ENCODE data around the gene C17orf58. TPM values are rescaled to one million over a fixed set of nuclear protein-coding genes. Genes with fewer than 3 reads are reported as not detected.

Gene C17orf58
- total RNA-seq, 5 donors from 2014 or later (not counting 1 experiment from before 2014, with no cell fraction given) = 0.47 to 1.9 (median 0.58) TPM

- no peak overlapping the region for H3K27ac ChIP-seq (ENCODE audit: low read length)
- CTCF ChIA-PET = interaction anchor here in 1 of 2 donors (0.6 kb wide), 1 partner anchor 737 kb away, joined by 9 read pairs; no protein-coding TSS in a partner anchor
- WGBS (ENCODE audit: insufficient coverage) = no CpG with 5 or more reads among the region's 9 CpGs
Measured at GRCh38 chr17:67994817-67995569, 1.3 kb downstream of the C17orf58 start.

GRCh38 chr17:67993998-67994361 is 2.3 kb downstream of the C17orf58 start:
- POLR2A ChIA-PET = no interaction called here

More at GRCh38 chr17:67994817-67995569, 1.3 kb downstream of the C17orf58 start:
- H3K9me3 Mint-ChIP-seq = no peaks in the 10 kb centered on the region
- no peaks in the 10 kb centered on the region for H3K36me3 Mint-ChIP-seq
- Histone ChIP-seq H3K4me1 (ENCODE audit: control insufficient read depth in 1 of 2, extremely low read depth in 1 of 2, insufficient read depth in 2 of 2, low read length in 2 of 2) (peaks cover 11 to 34% of the 10 kb centered on the region in 2 experiments), H3K4me3 (ENCODE audit: control insufficient read depth in 1 of 2, extremely low read depth in 1 of 2, low read length in 1 of 2) (peak overlapping the region; percentile 50 to 85), H3K9me3 (no peaks in the 10 kb centered on the region), H3K27me3 (replicated peaks in 1 of 2; ENCODE audit: control insufficient read depth in 2 of 2, extremely low read depth in 1 of 2, insufficient read depth in 2 of 2, low read length in 1 of 2) (peaks cover 5 to 23% of the 10 kb centered on the region in 2 experiments), H3K36me3 (ENCODE audit: control insufficient read depth in 2 of 2, extremely low read depth in 1 of 2, insufficient read depth in 1 of 2, low read length in 1 of 2) (no peaks in the 10 kb centered on the region)
- H3K27me3 Mint-ChIP-seq = peaks cover 17 to 19% of the 10 kb centered on the region in 2 donors
- H3K4me3 Mint-ChIP-seq = peak overlapping the region; percentile 78 to 95 (median 80)
- peaks cover 25 to 35% (median 33%) of the 10 kb centered on the region in 3 donors for H3K4me1 Mint-ChIP-seq
- ATAC-seq (replicated peaks in 1 of 4) = no peak
- POLR2A ChIA-PET = no interaction called here
- no peak overlapping the region for H3K27ac Mint-ChIP-seq
- DNase-seq = no peak

GRCh38 chr17:67993153-67993997 is 2.9 kb downstream of the C17orf58 start:
- CTCF ChIA-PET = no interaction called here

More at GRCh38 chr17:67993998-67994361, 2.3 kb downstream of the C17orf58 start:
- Histone ChIP-seq H3K4me1 (ENCODE audit: control insufficient read depth in 1 of 2, extremely low read depth in 1 of 2, insufficient read depth in 2 of 2, low read length in 2 of 2) (peaks cover 11 to 34% of the 10 kb centered on the region in 2 experiments), H3K4me3 (ENCODE audit: control insufficient read depth in 1 of 2, extremely low read depth in 1 of 2, low read length in 1 of 2) (peak overlapping the region; percentile 38 to 60), H3K9me3 (no peaks in the 10 kb centered on the region), H3K27me3 (replicated peaks in 1 of 2; ENCODE audit: control insufficient read depth in 2 of 2, extremely low read depth in 1 of 2, insufficient read depth in 2 of 2, low read length in 1 of 2) (peaks cover 5 to 23% of the 10 kb centered on the region in 2 experiments), H3K27ac (ENCODE audit: low read length) (peak overlapping the region; percentile 29), H3K36me3 (ENCODE audit: control insufficient read depth in 2 of 2, extremely low read depth in 1 of 2, insufficient read depth in 1 of 2, low read length in 1 of 2) (no peaks in the 10 kb centered on the region)
- peaks cover 17 to 19% of the 10 kb centered on the region in 2 donors for H3K27me3 Mint-ChIP-seq
- peak overlapping the region; percentile 78 to 95 (median 80) for H3K4me3 Mint-ChIP-seq
- 6% methylated on average over 9 of the region's 21 CpGs for WGBS (ENCODE audit: insufficient coverage)
- DNase-seq (peak in 3 of 35 experiments; percentile 5 to 12 (median 8)), ATAC-seq (replicated peaks in 1 of 4) (no peak)
- H3K36me3 Mint-ChIP-seq = no peaks in the 10 kb centered on the region
- peaks cover 25 to 35% (median 33%) of the 10 kb centered on the region in 3 donors for H3K4me1 Mint-ChIP-seq
- H3K9me3 Mint-ChIP-seq = no peaks in the 10 kb centered on the region
- CTCF ChIA-PET = no interaction called here
- peak overlapping the region; percentile 55 to 76 for H3K27ac Mint-ChIP-seq

GRCh38 chr17:67992548-67993152 is 3.6 kb downstream of the C17orf58 start:
- Histone ChIP-seq H3K4me1 (ENCODE audit: control insufficient read depth in 1 of 2, extremely low read depth in 1 of 2, insufficient read depth in 2 of 2, low read length in 2 of 2) (peaks cover 11 to 34% of the 10 kb centered on the region in 2 experiments), H3K9me3 (no peaks in the 10 kb centered on the region), H3K36me3 (ENCODE audit: control insufficient read depth in 2 of 2, extremely low read depth in 1 of 2, insufficient read depth in 1 of 2, low read length in 1 of 2) (no peaks in the 10 kb centered on the region), H3K4me3 (ENCODE audit: control insufficient read depth in 1 of 2, extremely low read depth in 1 of 2, low read length in 1 of 2) (peak overlapping the region; percentile 8 to 61), H3K27me3 (replicated peaks in 1 of 2; ENCODE audit: control insufficient read depth in 2 of 2, extremely low read depth in 1 of 2, insufficient read depth in 2 of 2, low read length in 1 of 2) (peaks cover 5 to 23% of the 10 kb centered on the region in 2 experiments), H3K27ac (ENCODE audit: low read length) (no peak overlapping the region)
- Mint-ChIP-seq H3K9me3 (no peaks in the 10 kb centered on the region), H3K27me3 (peaks cover 15 to 17% of the 10 kb centered on the region in 2 donors), H3K4me1 (peaks cover 25 to 35% (median 33%) of the 10 kb centered on the region in 3 donors), H3K27ac (peak overlapping the region; percentile 72 to 84), H3K36me3 (no peaks in the 10 kb centered on the region), H3K4me3 (peak overlapping the region; percentile 91 to 94 (median 94))
- ATAC-seq (replicated peaks in 1 of 4) = peak in 1 of 4 experiments; percentile 8
- DNase-seq = peak in 1 of 35 experiments; percentile 40
- CTCF ChIA-PET = interaction anchor here in 1 of 2 donors (0.7 kb wide), 1 partner anchor 63 kb away, joined by 4 read pairs; no protein-coding TSS in a partner anchor
- 13% methylated on average over 16 of the region's 18 CpGs for WGBS (ENCODE audit: insufficient coverage)
- POLR2A ChIA-PET = no interaction called here

More at GRCh38 chr17:67993153-67993997, 2.9 kb downstream of the C17orf58 start:
- Mint-ChIP-seq H3K36me3 (no peaks in the 10 kb centered on the region), H3K9me3 (no peaks in the 10 kb centered on the region), H3K4me3 (peak overlapping the region; percentile 91 to 95 (median 94)), H3K27me3 (peaks cover 16 to 17% of the 10 kb centered on the region in 2 donors), H3K27ac (peak overlapping the region; percentile 72 to 84), H3K4me1 (peaks cover 25 to 35% (median 33%) of the 10 kb centered on the region in 3 donors)
- DNase-seq (peak; percentile 20 to 84 (median 56)), ATAC-seq (replicated peaks in 1 of 4) (peak; percentile 70 to 81 (median 79))
- Histone ChIP-seq H3K27me3 (replicated peaks in 1 of 2; ENCODE audit: control insufficient read depth in 2 of 2, extremely low read depth in 1 of 2, insufficient read depth in 2 of 2, low read length in 1 of 2) (peaks cover 5 to 23% of the 10 kb centered on the region in 2 experiments), H3K9me3 (no peaks in the 10 kb centered on the region), H3K27ac (ENCODE audit: low read length) (peak overlapping the region; percentile 29), H3K36me3 (ENCODE audit: control insufficient read depth in 2 of 2, extremely low read depth in 1 of 2, insufficient read depth in 1 of 2, low read length in 1 of 2) (no peaks in the 10 kb centered on the region), H3K4me3 (ENCODE audit: control insufficient read depth in 1 of 2, extremely low read depth in 1 of 2, low read length in 1 of 2) (peak overlapping the region; percentile 38 to 61), H3K4me1 (ENCODE audit: control insufficient read depth in 1 of 2, extremely low read depth in 1 of 2, insufficient read depth in 2 of 2, low read length in 2 of 2) (peaks cover 11 to 34% of the 10 kb centered on the region in 2 experiments)
- under 1% methylated on average over 144 of the region's 144 CpGs for WGBS (ENCODE audit: insufficient coverage)
- POLR2A ChIA-PET = no interaction called here

- Histone ChIP-seq H3K4me3 (ENCODE audit: control insufficient read depth in 1 of 2, extremely low read depth in 1 of 2, low read length in 1 of 2) (no peak overlapping the region), H3K4me1 (ENCODE audit: control insufficient read depth in 1 of 2, extremely low read depth in 1 of 2, insufficient read depth in 2 of 2, low read length in 2 of 2) (peaks cover 7 to 26% of the 10 kb centered on the region in 2 experiments), H3K9me3 (no peaks in the 10 kb centered on the region), H3K36me3 (ENCODE audit: control insufficient read depth in 2 of 2, extremely low read depth in 1 of 2, insufficient read depth in 1 of 2, low read length in 1 of 2) (no peaks in the 10 kb centered on the region), H3K27ac (ENCODE audit: low read length) (no peak overlapping the region), H3K27me3 (replicated peaks in 1 of 2; ENCODE audit: control insufficient read depth in 2 of 2, extremely low read depth in 1 of 2, insufficient read depth in 2 of 2, low read length in 1 of 2) (peaks cover 2 to 11% of the 10 kb centered on the region in 2 experiments)
- DNase-seq (no peak), ATAC-seq (replicated peaks in 1 of 4) (no peak)
- POLR2A ChIA-PET = no interaction called here
- Mint-ChIP-seq H3K27me3 (peaks cover 7% of the 10 kb centered on the region in 2 donors), H3K27ac (no peak overlapping the region), H3K36me3 (no peaks in the 10 kb centered on the region), H3K9me3 (no peaks in the 10 kb centered on the region), H3K4me1 (peaks cover 18 to 27% (median 26%) of the 10 kb centered on the region in 3 donors), H3K4me3 (peak overlapping the region in 1 of 3 donors; percentile 14)
- WGBS (ENCODE audit: insufficient coverage) = no CpG with 5 or more reads among the region's 4 CpGs
- CTCF ChIA-PET = no interaction called here
Measured at GRCh38 chr17:67990909-67991308, 5.4 kb downstream of the C17orf58 start.

- Mint-ChIP-seq H3K27ac (no peak overlapping the region), H3K27me3 (no peaks in the 10 kb centered on the region), H3K9me3 (no peaks in the 10 kb centered on the region), H3K4me1 (no peaks in the 10 kb centered on the region), H3K4me3 (no peak overlapping the region), H3K36me3 (peaks cover 14% of the 10 kb centered on the region)
- WGBS (ENCODE audit: insufficient coverage) = 94% methylated on average over 2 of the region's 3 CpGs
- DNase-seq (no peak), ATAC-seq (replicated peaks in 1 of 4) (no peak)
- Histone ChIP-seq H3K9me3 (no peaks in the 10 kb centered on the region), H3K4me1 (ENCODE audit: control insufficient read depth in 1 of 2, extremely low read depth in 1 of 2, insufficient read depth in 2 of 2, low read length in 2 of 2) (no peaks in the 10 kb centered on the region), H3K27me3 (replicated peaks in 1 of 2; ENCODE audit: control insufficient read depth in 2 of 2, extremely low read depth in 1 of 2, insufficient read depth in 2 of 2, low read length in 1 of 2) (no peaks in the 10 kb centered on the region), H3K4me3 (ENCODE audit: control insufficient read depth in 1 of 2, extremely low read depth in 1 of 2, low read length in 1 of 2) (no peak overlapping the region), H3K27ac (ENCODE audit: low read length) (no peak overlapping the region), H3K36me3 (ENCODE audit: control insufficient read depth in 2 of 2, extremely low read depth in 1 of 2, insufficient read depth in 1 of 2, low read length in 1 of 2) (peaks cover 0 to 8% of the 10 kb centered on the region in 2 donors)
- POLR2A ChIA-PET = no interaction called here
- CTCF ChIA-PET = no interaction called here
Measured at GRCh38 chr17:67983383-67983688, 12.9 kb downstream of the C17orf58 start.

Measured in T-cell (primary cell).